ENCODE measurements around the gene ABR. TPM values are rescaled to one million over a fixed set of nuclear protein-coding genes. Genes with fewer than 3 reads are reported as not detected.

ABR gene
- total RNA-seq, 1 donor from 2014 or later, result 92.7 TPM

DNA sequence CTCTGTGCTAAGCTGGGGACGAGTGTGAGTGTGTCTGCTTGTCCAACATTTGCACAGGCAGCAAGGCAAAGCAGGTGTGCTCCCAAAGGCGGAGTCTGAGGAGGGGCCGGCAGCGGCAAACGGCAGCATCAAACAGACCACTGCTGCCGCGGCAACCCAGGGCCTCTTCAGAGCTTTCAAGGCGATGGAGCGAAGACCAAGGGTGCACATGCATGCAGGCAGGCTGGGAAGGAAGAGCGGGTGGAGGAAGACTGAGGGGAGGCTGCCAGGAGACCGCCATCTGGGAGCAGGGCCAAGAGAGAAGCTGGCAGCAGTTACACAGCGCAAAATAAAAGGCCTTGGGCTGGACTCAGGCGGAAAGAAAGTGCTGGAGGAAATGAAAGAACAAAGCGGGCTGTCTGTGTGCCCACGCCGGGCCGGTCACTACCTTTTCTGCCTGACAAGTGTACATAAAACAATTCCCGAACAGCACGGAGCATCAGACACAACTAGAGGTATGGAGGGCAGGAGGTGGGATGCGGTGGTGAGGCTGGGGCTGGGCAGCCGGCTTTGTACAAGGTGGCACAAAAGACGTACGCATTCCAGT is 174.3 kb downstream of the ABR start:
- Histone ChIP-seq H4K20me1 (ENCODE audit: low read depth) (no peaks in the 10 kb centered on the region), H3K4me1 (no peaks in the 10 kb centered on the region), H3K4me3 (no peak overlapping the region), H3K4me2 (no peak overlapping the region), H3F3A (ENCODE audit: low read depth) (no peaks in the 10 kb centered on the region), H3K27ac (no peak overlapping the region), H3K27me3 (no peaks in the 10 kb centered on the region), H2AFZ (replicated peaks) (no peak overlapping the region), H3K79me2 (ENCODE audit: low read depth) (no peaks in the 10 kb centered on the region), H3K36me3 (no peaks in the 10 kb centered on the region), H3K9ac (no peak overlapping the region), H3K9me3 (ENCODE audit: low read depth) (no peaks in the 10 kb centered on the region)
- Mint-ChIP-seq H3K4me3 (no peak overlapping the region), H3K36me3 (peaks cover 15% of the 10 kb centered on the region), H3K9me3 (no peaks in the 10 kb centered on the region), H3K27ac (no peak overlapping the region), H3K27me3 (ENCODE audit: insufficient read depth, low read depth) (peaks cover 7% of the 10 kb centered on the region), H3K4me1 (peaks cover 6% of the 10 kb centered on the region)
- no peak for DNase-seq (ENCODE audit: low spot score)
- TF ChIP-seq, protein P1, sequence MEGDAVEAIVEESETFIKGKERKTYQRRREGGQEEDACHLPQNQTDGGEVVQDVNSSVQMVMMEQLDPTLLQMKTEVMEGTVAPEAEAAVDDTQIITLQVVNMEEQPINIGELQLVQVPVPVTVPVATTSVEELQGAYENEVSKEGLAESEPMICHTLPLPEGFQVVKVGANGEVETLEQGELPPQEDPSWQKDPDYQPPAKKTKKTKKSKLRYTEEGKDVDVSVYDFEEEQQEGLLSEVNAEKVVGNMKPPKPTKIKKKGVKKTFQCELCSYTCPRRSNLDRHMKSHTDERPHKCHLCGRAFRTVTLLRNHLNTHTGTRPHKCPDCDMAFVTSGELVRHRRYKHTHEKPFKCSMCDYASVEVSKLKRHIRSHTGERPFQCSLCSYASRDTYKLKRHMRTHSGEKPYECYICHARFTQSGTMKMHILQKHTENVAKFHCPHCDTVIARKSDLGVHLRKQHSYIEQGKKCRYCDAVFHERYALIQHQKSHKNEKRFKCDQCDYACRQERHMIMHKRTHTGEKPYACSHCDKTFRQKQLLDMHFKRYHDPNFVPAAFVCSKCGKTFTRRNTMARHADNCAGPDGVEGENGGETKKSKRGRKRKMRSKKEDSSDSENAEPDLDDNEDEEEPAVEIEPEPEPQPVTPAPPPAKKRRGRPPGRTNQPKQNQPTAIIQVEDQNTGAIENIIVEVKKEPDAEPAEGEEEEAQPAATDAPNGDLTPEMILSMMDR (IDR thresholded peaks at IDR 0.05), result no peak
- TF ChIP-seq EZH2 (IDR thresholded peaks at IDR 0.05) (no peak), EZH2phosphoT487 (IDR thresholded peaks at IDR 0.05) (no peak)

DNA sequence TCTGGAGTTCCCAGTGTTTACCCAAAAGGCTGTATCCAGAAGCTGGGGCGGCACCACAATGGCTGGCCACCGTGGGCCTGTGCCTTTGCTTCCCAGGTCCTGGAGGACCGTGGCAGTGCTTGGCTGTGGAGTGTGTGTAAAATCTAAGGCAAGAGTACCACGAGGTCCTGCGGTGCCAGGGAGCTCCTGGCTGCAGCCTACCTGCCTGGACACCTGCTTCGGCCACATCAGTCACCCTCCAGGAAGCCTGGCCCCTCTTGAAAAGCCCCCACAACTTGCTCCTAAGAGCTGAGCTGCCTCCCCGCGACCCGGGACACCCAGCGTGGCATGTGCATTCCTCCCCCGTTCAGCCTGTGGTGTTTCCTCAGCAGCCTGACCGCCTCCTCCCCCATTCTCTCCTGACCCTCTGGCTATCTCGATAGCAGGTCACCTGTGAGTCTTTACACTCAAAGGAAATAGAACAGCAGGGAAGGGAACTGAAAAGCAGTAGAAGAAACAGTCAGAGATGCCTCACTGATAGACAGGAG is 174.9 kb downstream of the ABR start:
- no peaks in the 10 kb centered on the region for H4K20me1 ChIP-seq (ENCODE audit: low read depth)
- H3K4me1 Mint-ChIP-seq, result peaks cover 6% of the 10 kb centered on the region
- TF ChIP-seq EZH2phosphoT487 (IDR thresholded peaks at IDR 0.05) (no peak), EZH2 (IDR thresholded peaks at IDR 0.05) (no peak)
- TF ChIP-seq, protein P1 (IDR thresholded peaks at IDR 0.05), result no peak
- no peak overlapping the region for H3K4me3 Mint-ChIP-seq
- no peaks in the 10 kb centered on the region for H3K27me3 ChIP-seq
- H3K79me2 ChIP-seq (ENCODE audit: low read depth), result no peaks in the 10 kb centered on the region
- H3K9ac ChIP-seq, result no peak overlapping the region
- H3K4me2 ChIP-seq, result no peak overlapping the region
- no peak overlapping the region for H3K27ac Mint-ChIP-seq
- H3K27ac ChIP-seq, result no peak overlapping the region
- H3K9me3 ChIP-seq (ENCODE audit: low read depth), result no peaks in the 10 kb centered on the region
- no peak overlapping the region for H3K4me3 ChIP-seq
- peaks cover 17% of the 10 kb centered on the region for H3K36me3 Mint-ChIP-seq
- no peaks in the 10 kb centered on the region for H3F3A ChIP-seq (ENCODE audit: low read depth)
- H3K27me3 Mint-ChIP-seq (ENCODE audit: insufficient read depth, low read depth), result peaks cover 7% of the 10 kb centered on the region
- no peaks in the 10 kb centered on the region for H3K9me3 Mint-ChIP-seq
- DNase-seq (ENCODE audit: low spot score), result no peak
- H2AFZ ChIP-seq (replicated peaks), result no peak overlapping the region
- no peaks in the 10 kb centered on the region for H3K4me1 ChIP-seq
- H3K36me3 ChIP-seq, result no peaks in the 10 kb centered on the region

DNA sequence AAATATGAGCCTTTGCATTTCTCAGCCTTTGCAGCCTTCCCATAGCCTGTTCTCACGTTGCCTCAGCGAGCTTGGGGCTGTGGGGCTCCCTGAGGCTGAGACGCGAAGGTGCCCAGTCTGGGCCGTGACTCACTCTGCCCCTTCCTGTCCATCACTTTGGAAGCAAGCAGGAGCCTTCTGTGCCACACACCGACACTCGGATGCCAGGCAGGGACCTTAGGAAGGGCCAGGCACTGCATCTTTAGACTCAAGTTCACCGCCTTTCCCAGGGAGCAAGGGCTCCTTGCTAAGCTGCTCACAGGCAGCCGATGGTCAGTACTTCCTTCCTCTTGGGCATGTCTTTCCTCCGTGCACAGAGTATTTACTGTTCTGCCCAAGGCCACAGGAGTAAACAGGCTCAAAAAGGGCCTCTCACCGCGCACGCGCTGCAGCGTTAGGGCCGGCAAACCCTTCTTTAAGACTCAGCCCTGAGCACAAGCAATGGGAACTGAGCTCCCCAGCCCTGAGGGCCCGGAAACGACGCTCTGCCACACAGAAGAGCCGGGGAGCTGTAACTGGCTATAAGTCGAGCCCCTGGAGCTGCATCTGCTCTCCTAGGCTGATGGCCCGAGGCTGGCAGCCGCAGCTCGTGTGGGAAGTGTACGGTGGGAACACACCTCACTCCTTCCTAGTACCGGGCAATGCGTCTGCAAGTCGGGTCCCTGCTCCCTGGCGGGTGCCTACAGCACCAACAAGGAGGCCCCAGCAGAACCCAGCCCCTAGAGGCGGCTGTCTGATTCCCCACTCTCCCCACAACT is 175.6 kb downstream of the ABR start:
- H2AFZ ChIP-seq (replicated peaks), result no peak overlapping the region
- no peak overlapping the region for H3K4me2 ChIP-seq
- H4K20me1 ChIP-seq (ENCODE audit: low read depth), result peaks cover 3% of the 10 kb centered on the region
- H3K79me2 ChIP-seq (ENCODE audit: low read depth), result no peaks in the 10 kb centered on the region
- H3K9me3 ChIP-seq (ENCODE audit: low read depth), result no peaks in the 10 kb centered on the region
- TF ChIP-seq EZH2 (IDR thresholded peaks at IDR 0.05) (no peak), EZH2phosphoT487 (IDR thresholded peaks at IDR 0.05) (no peak)
- TF ChIP-seq, protein P1 (IDR thresholded peaks at IDR 0.05), result no peak
- H3F3A ChIP-seq (ENCODE audit: low read depth), result no peaks in the 10 kb centered on the region
- Mint-ChIP-seq H3K36me3 (peaks cover 20% of the 10 kb centered on the region), H3K27ac (no peak overlapping the region), H3K4me1 (peaks cover 6% of the 10 kb centered on the region), H3K27me3 (ENCODE audit: insufficient read depth, low read depth) (peaks cover 7% of the 10 kb centered on the region), H3K4me3 (no peak overlapping the region), H3K9me3 (no peaks in the 10 kb centered on the region)
- H3K36me3 ChIP-seq, result no peaks in the 10 kb centered on the region
- H3K27ac ChIP-seq, result no peak overlapping the region
- H3K27me3 ChIP-seq, result no peaks in the 10 kb centered on the region
- no peak overlapping the region for H3K9ac ChIP-seq
- no peak for DNase-seq (ENCODE audit: low spot score)
- no peaks in the 10 kb centered on the region for H3K4me1 ChIP-seq
- H3K4me3 ChIP-seq, result no peak overlapping the region
